Measurements from ENCODE around the gene PRKAB1.

GRCh38 chr12:119728444-119728745 lies 60.5 kb downstream of the PRKAB1 start:
- TF ChIP-seq, protein P1, sequence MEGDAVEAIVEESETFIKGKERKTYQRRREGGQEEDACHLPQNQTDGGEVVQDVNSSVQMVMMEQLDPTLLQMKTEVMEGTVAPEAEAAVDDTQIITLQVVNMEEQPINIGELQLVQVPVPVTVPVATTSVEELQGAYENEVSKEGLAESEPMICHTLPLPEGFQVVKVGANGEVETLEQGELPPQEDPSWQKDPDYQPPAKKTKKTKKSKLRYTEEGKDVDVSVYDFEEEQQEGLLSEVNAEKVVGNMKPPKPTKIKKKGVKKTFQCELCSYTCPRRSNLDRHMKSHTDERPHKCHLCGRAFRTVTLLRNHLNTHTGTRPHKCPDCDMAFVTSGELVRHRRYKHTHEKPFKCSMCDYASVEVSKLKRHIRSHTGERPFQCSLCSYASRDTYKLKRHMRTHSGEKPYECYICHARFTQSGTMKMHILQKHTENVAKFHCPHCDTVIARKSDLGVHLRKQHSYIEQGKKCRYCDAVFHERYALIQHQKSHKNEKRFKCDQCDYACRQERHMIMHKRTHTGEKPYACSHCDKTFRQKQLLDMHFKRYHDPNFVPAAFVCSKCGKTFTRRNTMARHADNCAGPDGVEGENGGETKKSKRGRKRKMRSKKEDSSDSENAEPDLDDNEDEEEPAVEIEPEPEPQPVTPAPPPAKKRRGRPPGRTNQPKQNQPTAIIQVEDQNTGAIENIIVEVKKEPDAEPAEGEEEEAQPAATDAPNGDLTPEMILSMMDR (IDR thresholded peaks at IDR 0.05) = no peak
- TF ChIP-seq POLR2AphosphoS5 (IDR thresholded peaks at IDR 0.05; ENCODE audit: low read depth, low read length) (no peak), SIN3A (IDR thresholded peaks at IDR 0.05; ENCODE audit: borderline replicate concordance, insufficient read depth, low read depth, low read length) (no peak), REST (IDR thresholded peaks at IDR 0.05; ENCODE audit: insufficient read depth in 1 of 2, low read depth in 2 of 2, low read length in 1 of 2) (no peak)

Measured in Panc1 (cell line).